GM10266 (cell line): ENCODE data around the gene SLC17A9.
"Not testable (repeated sequence)": the region's sequence is repeated elsewhere in the genome, so short reads cannot be mapped to it uniquely, and the experiment has no call there.

Experiments used
- DNase-seq: peaks from one replicate; pipeline ENCODE4 v3.0.0; 2012; ENCODE audit errors: extremely low spot score
- CTCF ChIP-seq: IDR thresholded peaks from 2 replicates; pipeline ENCODE4 v1.5.1; 2012; ENCODE audit warnings: mild to moderate bottlenecking, low read depth; ENCODE audit not compliant: control insufficient read depth, insufficient read depth; ENCODE audit errors: missing control alignments

The SLC17A9 gene

GRCh38 chr20:62959101-62959971, 6.8 kb downstream of the SLC17A9 start:
- DNase-seq: no peak

GRCh38 chr20:62959998-62960436, 7.5 kb downstream of the SLC17A9 start:
- DNase-seq: no peak
- TF ChIP-seq CTCF: no peak

More at GRCh38 chr20:62959101-62959971, 6.8 kb downstream of the SLC17A9 start:
- TF ChIP-seq CTCF: no peak

- DNase-seq: not testable (repeated sequence)
These were observed 8.2 kb downstream of the SLC17A9 start for GRCh38 chr20:62960446-62961309.

- TF ChIP-seq CTCF: no peak
These were observed 8.8 kb downstream of the SLC17A9 start for GRCh38 chr20:62961310-62961783.

GRCh38 chr20:62961799-62962198, 9.3 kb downstream of the SLC17A9 start:
- no peak for TF ChIP-seq CTCF
- DNase-seq: peak; percentile 11

More at GRCh38 chr20:62961310-62961783, 8.8 kb downstream of the SLC17A9 start:
- DNase-seq: no peak

GRCh38 chr20:62962221-62962879, 9.8 kb downstream of the SLC17A9 start:
- peak; percentile 9 for DNase-seq
- TF ChIP-seq CTCF: no peak
